GM20000 (cell line): ENCODE measurements around the gene EXOC4.

Experiments
- DNase-seq: peaks from one replicate; pipeline ENCODE4 v3.0.0; 2012; ENCODE audit warnings: low spot score
- TF ChIP-seq, protein P1 (sequence below): IDR thresholded peaks from 2 replicates; pipeline ENCODE4 v1.5.1; 2012; ENCODE audit warnings: mild to moderate bottlenecking, control low read depth; ENCODE audit errors: extremely low read depth, missing control alignments

EXOC4 gene

DNA sequence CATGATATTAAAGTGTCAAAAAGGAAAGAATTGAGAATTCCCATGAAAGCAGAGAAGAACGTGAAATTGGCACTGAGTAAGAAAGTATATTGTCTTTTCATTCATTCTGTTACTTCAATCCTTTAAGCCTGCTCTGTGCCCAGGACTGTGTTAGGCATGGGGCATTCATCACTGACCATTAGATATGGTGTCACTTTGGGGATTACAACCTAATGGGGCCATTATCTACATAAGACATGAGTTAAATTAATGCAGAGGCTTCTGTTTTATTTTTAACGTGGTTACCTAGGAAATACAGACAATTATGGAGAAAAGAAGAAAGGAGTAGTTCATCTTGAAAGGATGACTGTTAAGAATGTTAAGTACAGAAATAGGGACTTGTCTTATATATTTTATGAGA is 710.8 kb downstream of the EXOC4 start:
- TF ChIP-seq, protein P1, sequence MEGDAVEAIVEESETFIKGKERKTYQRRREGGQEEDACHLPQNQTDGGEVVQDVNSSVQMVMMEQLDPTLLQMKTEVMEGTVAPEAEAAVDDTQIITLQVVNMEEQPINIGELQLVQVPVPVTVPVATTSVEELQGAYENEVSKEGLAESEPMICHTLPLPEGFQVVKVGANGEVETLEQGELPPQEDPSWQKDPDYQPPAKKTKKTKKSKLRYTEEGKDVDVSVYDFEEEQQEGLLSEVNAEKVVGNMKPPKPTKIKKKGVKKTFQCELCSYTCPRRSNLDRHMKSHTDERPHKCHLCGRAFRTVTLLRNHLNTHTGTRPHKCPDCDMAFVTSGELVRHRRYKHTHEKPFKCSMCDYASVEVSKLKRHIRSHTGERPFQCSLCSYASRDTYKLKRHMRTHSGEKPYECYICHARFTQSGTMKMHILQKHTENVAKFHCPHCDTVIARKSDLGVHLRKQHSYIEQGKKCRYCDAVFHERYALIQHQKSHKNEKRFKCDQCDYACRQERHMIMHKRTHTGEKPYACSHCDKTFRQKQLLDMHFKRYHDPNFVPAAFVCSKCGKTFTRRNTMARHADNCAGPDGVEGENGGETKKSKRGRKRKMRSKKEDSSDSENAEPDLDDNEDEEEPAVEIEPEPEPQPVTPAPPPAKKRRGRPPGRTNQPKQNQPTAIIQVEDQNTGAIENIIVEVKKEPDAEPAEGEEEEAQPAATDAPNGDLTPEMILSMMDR: no peak
- no peak for DNase-seq

DNA sequence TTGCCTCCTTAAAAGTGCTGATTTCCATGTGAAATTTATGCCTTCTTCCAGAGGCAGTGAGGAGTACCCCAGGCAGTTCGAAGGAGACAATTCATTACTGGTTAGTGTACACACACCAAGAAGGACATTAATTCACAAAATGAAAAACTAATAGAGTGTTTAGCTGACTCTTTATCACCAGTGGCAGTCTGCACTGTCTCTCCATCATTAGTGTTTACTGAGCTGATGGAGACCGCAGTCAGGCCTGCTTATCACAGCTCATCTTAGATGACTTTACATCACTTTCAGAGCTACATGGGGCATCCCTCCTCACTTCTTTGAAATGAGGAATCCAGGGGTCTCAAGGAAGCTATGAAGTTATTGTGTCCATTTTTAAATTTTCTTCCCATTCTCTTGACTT is 718.7 kb downstream of the EXOC4 start:
- TF ChIP-seq, protein P1: no peak

DNA sequence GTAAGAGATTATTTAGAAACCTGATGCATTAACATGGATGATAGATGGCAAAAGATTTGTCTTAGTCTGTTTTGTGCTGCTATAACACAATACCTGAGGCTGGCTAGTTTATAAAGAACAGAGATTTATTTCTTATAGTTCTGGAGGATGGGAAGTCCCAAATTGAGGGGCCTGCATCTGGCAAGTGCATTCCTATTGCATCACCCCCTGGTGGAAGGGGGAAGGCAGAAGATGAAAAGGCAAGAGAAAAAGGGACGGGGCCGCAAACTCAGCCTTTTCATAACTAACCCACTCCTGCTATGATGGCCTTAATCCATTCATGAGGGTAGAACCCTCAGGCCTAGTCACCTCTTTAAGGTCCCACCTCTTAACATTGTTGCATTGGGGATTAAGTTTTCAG is 720.8 kb downstream of the EXOC4 start:
- no peak for DNase-seq
- TF ChIP-seq, protein P1: no peak

More for the DNA sequence above, 718.7 kb downstream of the EXOC4 start:
- DNase-seq: no peak

DNA sequence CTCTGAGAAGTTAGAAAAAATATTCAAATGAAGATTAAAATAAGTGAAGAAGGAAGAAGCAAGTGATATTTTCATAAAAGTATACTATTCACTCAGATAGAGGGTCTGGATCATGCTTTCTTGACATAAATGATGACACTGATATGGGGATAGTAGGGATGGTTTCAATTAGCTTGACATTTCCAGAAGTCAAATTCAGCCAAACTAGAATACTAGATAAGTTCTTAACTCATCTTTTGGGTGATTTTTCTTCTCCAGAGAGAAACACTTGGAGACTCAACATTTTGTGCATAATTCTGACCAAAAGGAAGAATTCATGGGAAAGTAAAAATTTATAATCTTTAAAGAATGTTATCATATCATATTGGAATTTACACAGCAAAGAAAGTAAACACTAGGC is 722.3 kb downstream of the EXOC4 start:
- TF ChIP-seq, protein P1: no peak
- no peak for DNase-seq

DNA sequence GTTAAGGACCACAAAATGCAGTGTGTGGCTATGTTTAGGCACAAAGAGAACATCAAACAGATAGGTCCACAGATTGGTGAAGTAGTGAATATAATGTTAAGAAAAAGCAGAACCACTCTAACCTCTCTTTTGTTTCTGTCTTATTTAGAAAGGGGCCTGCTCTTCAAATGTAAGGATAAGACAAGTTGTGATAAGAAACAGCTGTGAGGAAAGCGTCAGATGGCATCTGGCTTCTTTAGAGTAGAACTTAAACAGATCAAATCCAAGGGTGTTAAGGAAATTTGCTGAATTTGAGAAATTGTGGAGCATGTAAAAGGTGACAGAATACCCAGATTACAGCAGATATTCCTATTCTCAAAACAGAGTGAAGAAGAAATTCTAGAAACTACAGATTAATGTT is 723.3 kb downstream of the EXOC4 start:
- TF ChIP-seq, protein P1: no peak

DNA sequence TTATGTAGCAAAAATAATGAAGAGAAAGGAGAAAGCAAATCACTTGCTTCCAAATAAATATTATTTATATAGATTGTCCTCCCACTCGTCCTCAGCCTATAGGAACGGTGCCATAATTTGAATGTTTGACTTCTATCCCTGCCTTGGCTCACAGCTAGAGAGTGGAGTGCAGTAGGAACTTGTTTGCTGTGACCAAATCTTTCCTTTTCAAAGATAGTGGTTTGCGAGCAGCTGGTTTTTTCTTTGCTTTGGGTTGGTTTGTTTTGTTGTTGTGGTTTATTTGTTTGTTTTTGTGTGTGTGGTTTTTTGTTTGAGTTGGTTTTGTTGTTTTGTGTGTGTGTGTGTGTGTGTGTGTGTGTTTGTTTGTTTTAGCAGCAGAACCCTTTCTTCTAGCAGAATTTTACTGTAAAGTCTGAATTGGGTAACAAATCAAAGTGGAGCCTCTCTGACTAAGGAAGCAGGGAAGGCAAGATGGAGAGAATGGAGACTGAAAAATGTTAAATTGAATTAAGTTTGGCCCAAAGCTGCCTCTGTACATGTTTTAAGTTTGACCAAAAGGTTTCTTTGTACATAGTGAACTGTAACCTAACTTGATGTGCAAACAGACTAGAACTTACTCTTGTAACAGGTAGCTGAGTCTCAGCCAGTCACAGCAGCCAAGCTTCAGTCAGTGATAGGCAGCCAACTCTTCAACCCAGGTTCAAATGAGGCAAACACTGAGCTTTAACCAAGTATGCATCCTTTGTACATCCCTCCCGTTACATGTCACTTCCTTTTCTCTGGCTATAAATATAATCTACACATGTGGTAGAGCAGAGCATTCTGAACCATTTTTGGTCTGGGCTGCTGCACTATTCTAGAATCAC is 724.8 kb downstream of the EXOC4 start:
- TF ChIP-seq, protein P1: no peak
- no peak for DNase-seq

More for the DNA sequence above, 723.3 kb downstream of the EXOC4 start:
- DNase-seq: no peak

DNA sequence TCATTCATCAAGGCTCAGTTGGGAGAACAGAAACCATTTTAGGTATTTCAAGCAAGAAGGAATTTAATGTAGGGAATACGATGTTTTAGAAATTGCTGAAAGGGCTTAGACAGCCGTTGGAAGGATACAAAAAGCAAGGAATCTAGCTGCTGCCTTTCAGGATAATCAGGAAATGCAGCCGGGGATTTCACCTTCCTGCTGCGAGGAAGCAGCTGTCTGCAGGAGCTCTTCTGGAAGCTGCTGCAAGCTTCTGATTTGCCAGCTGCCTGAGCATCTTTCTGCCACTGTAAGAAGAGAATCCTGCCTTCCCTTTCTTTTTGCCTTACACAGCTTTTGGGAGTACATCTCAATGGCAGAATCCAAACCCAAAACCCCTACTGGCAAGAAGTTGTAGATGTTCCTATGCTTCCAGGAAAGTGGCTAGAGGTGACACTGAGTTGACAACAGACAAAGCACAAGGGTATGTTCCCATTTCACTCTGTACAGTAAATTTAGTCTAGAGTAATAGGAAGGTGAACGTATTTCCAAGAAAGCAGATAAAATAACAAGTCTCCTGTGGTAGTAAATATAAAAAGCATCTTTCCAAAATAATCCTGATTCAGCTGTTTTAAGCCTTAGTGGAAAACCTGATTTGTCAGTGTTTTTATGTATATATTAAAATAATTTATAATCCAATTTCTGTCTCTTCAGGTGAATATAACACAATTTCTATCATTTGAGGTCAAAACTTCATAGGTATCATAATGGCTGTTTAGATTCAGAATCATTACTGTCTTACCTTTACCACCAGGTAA is 725.8 kb downstream of the EXOC4 start:
- TF ChIP-seq, protein P1: no peak
- DNase-seq: no peak
